GM12891 (cell line): ENCODE data around the gene KLF14.

Experiments
- POLR2A ChIP-seq: IDR thresholded peaks from 2 replicates; pipeline ENCODE4 v1.6.1; 2011; ENCODE audit warnings: low read depth, low read length, control low read depth
- POLR2AphosphoS5 ChIP-seq: IDR thresholded peaks from 2 replicates; pipeline ENCODE4 v1.6.1; 2011; ENCODE audit warnings: low read depth, low read length, control low read depth
- TAF1 ChIP-seq: IDR thresholded peaks from 2 replicates; pipeline ENCODE4 v1.6.1; 2011; ENCODE audit warnings: low read depth, low read length, control low read depth

DNA sequence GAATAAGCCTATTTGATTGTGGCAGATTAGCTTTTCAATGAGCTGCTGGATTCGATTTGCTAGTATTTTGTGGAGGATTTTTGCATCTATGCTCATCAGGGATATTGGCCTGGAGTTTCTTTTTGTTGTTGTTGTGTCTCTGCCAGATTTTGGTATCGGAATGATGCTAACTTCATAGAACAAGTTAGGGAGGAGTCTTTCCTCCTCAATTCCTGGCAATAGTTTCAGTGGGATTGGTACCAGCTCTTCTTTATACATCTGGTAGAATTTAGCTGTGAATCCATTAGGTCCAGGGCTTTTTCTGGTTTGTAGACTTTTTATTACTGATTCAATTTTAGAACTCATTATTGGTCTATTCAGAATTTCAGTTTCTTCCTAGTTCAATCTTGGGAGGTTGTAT lies 43.4 kb upstream of the KLF14 start:
- TF ChIP-seq POLR2AphosphoS5 (no peak), POLR2A (no peak), TAF1 (no peak)
